Right ventricle myocardium superior (tissue), 1 donor: ENCODE data around the gene KRTAP20-4. TPM values are rescaled to one million over a fixed set of nuclear protein-coding genes. Genes with fewer than 3 reads are reported as not detected.

Experiments
- ATAC-seq: fragments of 200-7000 bp; cut with Tn5 transposase; one replicate; pipeline ENCODE4 v1.9.1; 2020; ENCODE audit warnings: mild to moderate bottlenecking; ENCODE audit not compliant: poor library complexity
- DNase-seq: peaks from one replicate; pipeline ENCODE4 v3.0.0-alpha.2; 2020
- intact Hi-C: fragments of 100-400 bp; cut with DNase I; formaldehyde crosslinking; loops from one replicate; pipeline ENCODE4 v1.11.2; 2022
- long read RNA-seq: library from polyadenylated mRNA; unstranded; transcript quantifications from one replicate; pipeline ENCODE4 v2.0.0, GENCODE V29; 2021
- total RNA-seq: library from RNA; stranded (reverse); fragmentation: NEBNext Ultra II Directional; extraction: Animal tissue kit (Norgen Biotek cat#: 25700); gene quantifications from one replicate; pipeline ENCODE4 v1.2.1, GENCODE V29; 2021
- donor health status: DM: no; HTN: yes; CAD: no; lungs with severe emphysema.

The KRTAP20-4 gene
- total RNA-seq = not detected
- long read RNA-seq = 0 reads

DNA sequence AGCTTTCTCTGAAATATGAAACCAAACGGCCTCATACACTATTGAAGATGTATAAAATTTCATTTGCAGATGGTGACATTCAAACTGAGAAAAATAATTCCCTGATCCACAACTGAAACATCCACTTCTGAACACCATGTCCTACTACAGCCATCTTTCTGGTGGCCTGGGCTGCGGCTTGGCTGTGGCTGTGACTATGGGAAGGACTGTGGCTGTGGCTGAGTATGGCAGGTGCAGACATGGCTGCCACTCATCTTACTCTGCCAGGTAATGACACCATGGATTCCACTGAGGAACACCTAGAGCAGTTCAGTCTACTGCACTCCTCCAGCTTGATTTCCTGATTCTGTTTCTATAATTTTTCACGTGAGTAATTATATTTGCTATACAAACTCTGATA, at the start of gene KRTAP20-4:
KRTAP20-4 (plus strand) TSS at position 106 of the 400 bp plus-strand sequence.
- DNase-seq (no peak), ATAC-seq (no peak)
- intact Hi-C loops = no loop called here

DNA sequence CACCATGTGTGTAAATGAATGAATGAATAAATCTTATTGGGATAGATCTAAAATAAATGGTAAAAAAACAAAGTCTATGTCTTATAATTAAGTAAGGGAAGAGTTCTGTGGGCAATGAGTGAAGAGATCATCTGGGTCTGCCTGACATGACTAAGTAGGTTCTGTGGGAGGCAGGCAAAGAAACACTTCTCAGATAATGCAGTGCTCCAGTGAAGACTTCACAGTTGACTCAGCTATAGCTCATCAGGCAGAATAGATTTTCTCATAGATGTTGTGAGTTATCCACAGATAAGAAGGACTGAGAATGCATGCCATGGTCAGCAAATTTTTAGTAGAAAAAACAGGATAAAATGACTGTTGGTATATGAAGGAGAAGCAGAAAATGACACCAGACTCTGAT, 42.7 kb upstream of the KRTAP20-4 start:
- intact Hi-C loops = no loop called here
- DNase-seq = no peak
- no peak for ATAC-seq

DNA sequence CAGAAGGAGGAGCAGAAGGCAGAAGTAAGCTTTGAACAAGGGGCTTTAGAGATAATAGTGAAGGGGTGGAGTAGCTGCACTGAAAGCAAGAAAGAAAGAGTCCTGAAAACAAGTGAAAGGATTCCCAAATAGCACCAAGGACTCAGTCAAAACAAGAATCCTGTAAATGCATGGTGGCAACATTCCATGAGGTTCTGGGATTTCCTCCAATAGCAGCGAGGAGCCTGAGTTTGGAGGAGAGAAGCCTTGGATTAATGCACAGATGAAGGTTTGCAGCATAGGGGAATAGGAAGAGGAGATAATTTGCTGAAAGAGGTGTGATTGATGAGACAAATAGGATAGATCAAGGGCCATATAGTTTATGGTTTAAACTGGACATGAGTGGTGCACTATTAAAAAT, 41.1 kb upstream of the KRTAP20-4 start:
- DNase-seq (no peak), ATAC-seq (no peak)
- intact Hi-C loops = no loop called here

DNA sequence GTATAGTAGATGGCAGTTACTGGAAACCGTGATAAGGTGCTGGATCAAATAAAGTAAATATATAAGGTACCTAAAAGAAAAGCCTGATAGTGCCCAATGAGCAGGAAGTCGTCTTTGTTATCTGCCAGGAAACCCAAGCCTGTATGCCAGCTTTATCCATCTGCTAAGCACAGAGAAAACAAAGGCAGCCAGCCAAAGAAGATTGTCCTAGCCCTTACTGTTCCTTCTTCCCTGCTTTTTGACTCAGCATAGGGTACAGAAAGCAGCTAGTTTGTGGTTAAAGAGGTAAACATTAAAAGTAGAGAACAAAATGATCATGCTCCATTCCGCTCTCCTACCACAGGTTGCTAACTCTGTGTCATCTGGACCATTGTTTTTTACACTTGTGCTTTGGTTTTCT, 40.3 kb upstream of the KRTAP20-4 start:
- ATAC-seq (no peak), DNase-seq (no peak)
- intact Hi-C loops = no loop called here

- DNase-seq (no peak), ATAC-seq (no peak)
- intact Hi-C loops = no loop called here
These were observed 37.6 kb upstream of the KRTAP20-4 start for GRCh38 chr21:30582870-30583269.

- intact Hi-C loops = no loop called here
- DNase-seq (no peak), ATAC-seq (no peak)
These were observed 30.1 kb upstream of the KRTAP20-4 start, which contains the start of gene KRTAP22-2 for GRCh38 chr21:30590297-30590696. Gene KRTAP22-2, minus strand, starts transcription at chr21:30590397.

- intact Hi-C loops = no loop called here
- no peak for DNase-seq
- ATAC-seq = no peak
These were observed 28.3 kb upstream of the KRTAP20-4 start, which contains the start of gene KRTAP6-3 for GRCh38 chr21:30592140-30592539. Gene KRTAP6-3, plus strand, starts transcription at chr21:30592440. Its CDS starts 6 bp downstream, at chr21:30592446.

DNA sequence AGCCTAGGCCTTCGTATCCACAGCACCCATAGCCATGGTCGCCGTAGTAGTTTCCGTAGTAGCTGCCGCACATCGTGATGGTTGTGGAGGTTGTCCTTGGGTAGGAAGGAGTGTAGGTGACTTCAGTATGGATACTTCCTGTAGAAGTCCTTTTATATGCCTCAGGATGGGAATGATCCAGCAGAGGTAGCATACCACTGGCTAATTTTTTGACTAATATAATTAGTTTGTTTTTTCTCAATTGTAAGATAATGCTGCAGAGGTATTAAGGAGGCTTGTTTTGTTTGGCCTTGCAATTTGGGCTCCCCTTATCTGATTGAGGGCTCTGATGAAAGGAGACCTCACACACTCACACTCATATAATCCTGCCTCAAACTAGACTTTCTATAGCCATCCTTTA, 21.6 kb upstream of the KRTAP20-4 start, which contains the start of gene KRTAP6-2:
KRTAP6-2 (minus strand) TSS at position 101 of the 400 bp plus-strand sequence; CDS start at position 73, 28 bp downstream.
- DNase-seq = no peak
- no peak for ATAC-seq
- intact Hi-C loops = no loop called here

- DNase-seq = no peak
- intact Hi-C loops = no loop called here
- no peak for ATAC-seq
These were observed 19.6 kb upstream of the KRTAP20-4 start, which contains the start of gene KRTAP22-1 for GRCh38 chr21:30600787-30601186. Gene KRTAP22-1, plus strand, starts transcription at chr21:30601087.

DNA sequence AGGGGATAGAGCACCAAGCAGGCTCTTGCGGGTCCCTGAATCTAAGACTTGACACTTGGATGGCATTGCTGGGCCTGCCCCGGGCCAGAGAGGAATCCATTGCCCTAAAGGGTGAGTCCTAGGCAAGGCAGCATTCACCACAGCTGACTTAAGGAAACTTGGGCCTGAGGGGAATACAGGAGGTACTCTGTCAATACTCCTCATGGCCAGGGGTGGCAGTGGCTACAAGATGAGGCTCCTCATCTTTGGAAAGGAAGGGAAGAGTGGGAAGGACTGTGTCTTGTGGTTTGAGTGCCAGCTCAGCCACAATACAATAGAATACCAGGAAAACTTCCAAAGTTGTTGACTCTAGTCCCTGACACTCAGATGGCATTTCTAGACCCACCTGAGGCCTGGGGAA, 14.5 kb upstream of the KRTAP20-4 start:
- ATAC-seq (no peak), DNase-seq (no peak)
- intact Hi-C loops = no loop called here

GRCh38 chr21:30612132-30612531, 8.3 kb upstream of the KRTAP20-4 start:
- ATAC-seq (no peak), DNase-seq (no peak)
- intact Hi-C loops = no loop called here

- intact Hi-C loops = no loop called here
- no peak for DNase-seq
- no peak for ATAC-seq
These were observed 6.6 kb upstream of the KRTAP20-4 start, which contains the start of gene KRTAP6-1 for GRCh38 chr21:30613836-30614235. Gene KRTAP6-1, minus strand, starts transcription at chr21:30613930. Its CDS starts 26 bp downstream, at chr21:30613904.

- no peak for ATAC-seq
- intact Hi-C loops = no loop called here
- no peak for DNase-seq
These were observed 5.2 kb upstream of the KRTAP20-4 start for GRCh38 chr21:30615199-30615598.

DNA sequence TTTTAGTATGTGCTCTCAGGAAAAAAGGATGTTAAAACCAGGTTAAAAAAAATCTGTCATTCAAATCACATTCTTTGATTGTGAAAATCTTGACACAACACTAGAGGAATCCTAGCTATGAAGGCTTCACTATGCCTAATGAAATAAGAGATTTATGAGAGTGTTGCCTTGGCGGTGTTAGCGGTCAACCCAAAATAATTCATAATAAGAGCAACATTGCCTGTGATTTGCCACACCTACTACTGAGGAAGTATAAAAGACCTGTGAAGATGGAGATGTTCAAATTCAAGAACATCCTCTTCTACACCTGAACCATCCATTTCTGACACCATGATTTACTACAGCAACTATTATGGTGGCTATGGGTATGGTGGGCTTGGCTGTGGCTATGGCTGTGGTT, 4.3 kb upstream of the KRTAP20-4 start, which contains the start of gene KRTAP20-1:
KRTAP20-1 (plus strand) TSS at position 301 of the 400 bp plus-strand sequence; CDS start at position 331, 30 bp downstream.
- intact Hi-C loops = no loop called here
- ATAC-seq = no peak
- no peak for DNase-seq

GRCh38 chr21:30620080-30620479, 347 bp upstream of the KRTAP20-4 start:
- no peak for ATAC-seq
- intact Hi-C loops = no loop called here
- no peak for DNase-seq

- intact Hi-C loops = no loop called here
- ATAC-seq (no peak), DNase-seq (no peak)
These were observed 2.9 kb downstream of the KRTAP20-4 start for GRCh38 chr21:30623362-30623761.

- DNase-seq = no peak
These were observed 5.2 kb downstream of the KRTAP20-4 start for GRCh38 chr21:30625449-30626165.

GRCh38 chr21:30628109-30628508, 7.7 kb downstream of the KRTAP20-4 start:
- intact Hi-C loops = no loop called here
- no peak for ATAC-seq
- DNase-seq = no peak

More at GRCh38 chr21:30625449-30626165, 5.2 kb downstream of the KRTAP20-4 start:
- intact Hi-C loops = no loop called here
- ATAC-seq = no peak

DNA sequence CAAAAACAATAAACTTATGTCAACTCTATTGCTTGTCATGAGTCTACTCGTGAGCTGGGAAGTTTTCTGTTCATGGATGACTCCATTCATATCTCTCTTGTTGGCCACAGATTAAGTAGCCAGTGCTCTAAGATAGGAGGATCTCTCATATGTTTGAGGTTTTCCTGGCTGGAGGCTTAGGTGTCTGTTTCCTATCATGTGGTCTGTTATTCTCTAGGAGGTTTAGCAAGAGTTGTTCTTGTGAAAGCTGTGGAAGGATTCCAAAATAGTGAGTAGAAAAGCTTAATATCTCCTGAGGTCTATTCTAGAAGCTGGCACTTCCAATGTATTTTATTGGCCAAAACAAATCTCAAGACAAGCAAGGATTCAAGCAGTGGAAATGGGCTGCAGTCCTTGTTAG, 8.8 kb downstream of the KRTAP20-4 start:
- DNase-seq (no peak), ATAC-seq (no peak)
- intact Hi-C loops = no loop called here

GRCh38 chr21:30634906-30635305, 14.5 kb downstream of the KRTAP20-4 start, which contains the start of gene KRTAP20-2:
Gene KRTAP20-2, plus strand, starts transcription at chr21:30635206. Its CDS starts 58 bp downstream, at chr21:30635264.
- ATAC-seq (no peak), DNase-seq (no peak)
- intact Hi-C loops = no loop called here
